PC-3 (cell line): ENCODE measurements around the gene TTLL10. TPM values are rescaled to one million over a fixed set of nuclear protein-coding genes. Genes with fewer than 3 reads are reported as not detected.
"Not testable (repeated sequence)": the region's sequence is repeated elsewhere in the genome, so short reads cannot be mapped to it uniquely, and the experiment has no call there.

Experiments
- ATAC-seq: fragments of 200-7000 bp; cut with Tn5 transposase; 2 replicates; pipeline ENCODE4 v1.9.1; 2020; ENCODE audit warnings: mild to moderate bottlenecking, moderate library complexity
- BruUV-seq: library from RNA; stranded (reverse); fragments of 400-500 nt; replicated peaks from 2 replicates; lab custom pipeline; 2021; lab: Mats Ljungman, UMichigan
- CTCF ChIA-PET: fragments of 300-600 bp; sonication (Branson Sonifier 250); formaldehyde crosslinking; loops from one replicate; lab custom pipeline; 2022; ENCODE audit warnings: antibody characterized with exemption; lab: Charles Lee
- POLR2A ChIA-PET: fragments of 300-600 bp; sonication (Branson Sonifier 250); formaldehyde crosslinking; loops from one replicate; lab custom pipeline; 2022; ENCODE audit warnings: antibody characterized with exemption; ENCODE audit not compliant: unreplicated experiment; lab: Charles Lee
- DNase-seq: peaks from one replicate; pipeline ENCODE4 v3.0.0-alpha.2; 2015
- H2AFZ ChIP-seq: fragments of 300-600 bp; sonication (generic); 2 replicates; pipeline ENCODE4 v1.6.0; 2016; ENCODE audit warnings: antibody characterized with exemption, low read length
- H3F3A ChIP-seq: fragments of 300-600 bp; sonication (generic); one replicate; pipeline ENCODE4 v1.6.0; 2017; ENCODE audit warnings: antibody characterized with exemption, low read length, control low read depth, mild to moderate bottlenecking; ENCODE audit not compliant: unreplicated experiment
- H3K27ac ChIP-seq: fragments of 300-600 bp; sonication (generic); 2 replicates; pipeline ENCODE4 v1.5.1; 2016; ENCODE audit warnings: mild to moderate bottlenecking, low read length
- H3K27me3 ChIP-seq: fragments of 300-600 bp; sonication (generic); 2 replicates; pipeline ENCODE4 v1.6.1; 2016; ENCODE audit warnings: low read length, mixed read lengths
- H3K36me3 ChIP-seq: fragments of 300-600 bp; sonication (generic); 2 replicates; pipeline ENCODE4 v1.6.1; 2016; ENCODE audit warnings: low read depth, mixed run types, low read length, mixed read lengths
- H3K4me1 ChIP-seq: fragments of 300-600 bp; sonication (generic); 2 replicates; pipeline ENCODE4 v1.5.1; 2016; ENCODE audit warnings: low read length; ENCODE audit not compliant: insufficient read depth
- H3K4me2 ChIP-seq: fragments of 300-600 bp; sonication (generic); 2 replicates; pipeline ENCODE4 v1.6.0; 2016; ENCODE audit warnings: low read length
- H3K4me3 ChIP-seq: fragments of 300-600 bp; sonication (generic); 2 replicates; pipeline ENCODE4 v1.5.1; 2016; ENCODE audit warnings: mild to moderate bottlenecking, low read length, mixed read lengths
- H3K79me2 ChIP-seq: fragments of 300-600 bp; sonication (generic); 2 replicates; pipeline ENCODE4 v1.6.1; 2017; ENCODE audit warnings: low read length, mixed read lengths
- H3K9ac ChIP-seq: fragments of 300-600 bp; sonication (generic); 2 replicates; pipeline ENCODE4 v1.6.0; 2016; ENCODE audit warnings: mild to moderate bottlenecking, low read length
- H3K9me2 ChIP-seq: fragments of 300-600 bp; sonication (generic); replicated peaks from 2 replicates; pipeline ENCODE4 v1.6.1; 2016; ENCODE audit warnings: mixed run types, low read length, mixed read lengths
- H3K9me3 ChIP-seq: fragments of 300-600 bp; sonication (generic); 2 replicates; pipeline ENCODE4 v1.6.1; 2016; ENCODE audit warnings: low read length, mixed read lengths
- H4K20me1 ChIP-seq: fragments of 300-600 bp; sonication (generic); 2 replicates; pipeline ENCODE4 v1.6.1; 2016; ENCODE audit warnings: low read length, mixed read lengths
- EZH2 ChIP-seq: fragments of 300-600 bp; sonication (generic); IDR thresholded peaks from one replicate; pipeline ENCODE4 v1.6.1; 2017; ENCODE audit warnings: antibody characterized with exemption, mild to moderate bottlenecking, low read length; ENCODE audit not compliant: unreplicated experiment
- EZH2phosphoT487 ChIP-seq: fragments of 300-600 bp; sonication (generic); IDR thresholded peaks from 2 replicates; pipeline ENCODE4 v1.6.1; 2018; ENCODE audit warnings: mild to moderate bottlenecking, antibody characterized with exemption, low read length, borderline replicate concordance
- intact Hi-C: fragments of 100-400 bp; cut with micrococcal nuclease; formaldehyde crosslinking; loops from 2 replicates; pipeline ENCODE4 v1.9.0; 2023
- total RNA-seq: library from RNA; depleted of rRNA; stranded (reverse); fragments of >200 nt; gene quantifications from 2 replicates; pipeline ENCODE4 v1.2.3, GENCODE V29; 2014
- TF ChIP-seq, protein P1 (sequence below): fragments of 300-600 bp; sonication (generic); conservative IDR thresholded peaks from 2 replicates; pipeline ENCODE4 v1.5.1; 2017; ENCODE audit warnings: antibody characterized with exemption, low read depth, mild to moderate bottlenecking, low read length

The TTLL10 gene
- total RNA-seq, 1 experiment from 2014 or later: 0.36 TPM

- Histone ChIP-seq H3K9me2 (no peaks in the 10 kb centered on the region), H2AFZ (no peak overlapping the region), H3K27me3 (no peaks in the 10 kb centered on the region), H3K4me1 (no peaks in the 10 kb centered on the region), H3K4me3 (no peak overlapping the region), H3K79me2 (no peaks in the 10 kb centered on the region), H3K36me3 (0 out of 2 replicates have a peak, but pooled peaks cover 5% of the 10 kb centered on the region), H3K4me2 (no peak overlapping the region), H3F3A (no peaks in the 10 kb centered on the region), H4K20me1 (no peaks in the 10 kb centered on the region), H3K9me3 (no peaks in the 10 kb centered on the region), H3K9ac (no peak overlapping the region), H3K27ac (no peak overlapping the region)
- intact Hi-C loops: no loop called here
- ChIA-PET POLR2A (interaction anchor here (0.6 kb wide), 1 partner anchor 13 kb away, joined by 3 read pairs; no protein-coding TSS in a partner anchor), CTCF (no interaction called here)
- ATAC-seq (no peak), DNase-seq (no peak)
- BruUV-seq: no TSS peak
- TF ChIP-seq EZH2phosphoT487 (no peak), EZH2 (no peak)
Observed at GRCh38 chr1:1187938-1188337, 14.3 kb downstream of the TTLL10 start.

DNA sequence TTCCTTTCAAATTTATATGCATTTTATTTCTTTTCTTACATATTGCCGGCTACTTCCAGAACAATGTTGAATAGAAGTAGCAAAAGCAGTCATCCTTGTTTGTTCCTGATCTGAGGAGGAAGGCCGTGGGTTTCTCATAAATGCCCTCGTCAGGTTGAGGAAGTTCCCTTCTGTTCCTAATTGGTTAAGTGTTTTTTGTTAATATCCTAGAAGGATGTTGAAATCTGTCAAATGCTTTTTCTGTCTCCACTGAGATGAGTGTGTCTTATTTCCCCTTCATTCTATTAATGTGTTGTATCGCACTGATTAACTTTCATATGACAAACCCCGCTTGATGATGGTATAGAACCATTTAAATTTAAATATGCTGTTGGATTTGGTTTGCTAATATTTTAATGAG, 15.4 kb downstream of the TTLL10 start:
- TF ChIP-seq, protein P1, sequence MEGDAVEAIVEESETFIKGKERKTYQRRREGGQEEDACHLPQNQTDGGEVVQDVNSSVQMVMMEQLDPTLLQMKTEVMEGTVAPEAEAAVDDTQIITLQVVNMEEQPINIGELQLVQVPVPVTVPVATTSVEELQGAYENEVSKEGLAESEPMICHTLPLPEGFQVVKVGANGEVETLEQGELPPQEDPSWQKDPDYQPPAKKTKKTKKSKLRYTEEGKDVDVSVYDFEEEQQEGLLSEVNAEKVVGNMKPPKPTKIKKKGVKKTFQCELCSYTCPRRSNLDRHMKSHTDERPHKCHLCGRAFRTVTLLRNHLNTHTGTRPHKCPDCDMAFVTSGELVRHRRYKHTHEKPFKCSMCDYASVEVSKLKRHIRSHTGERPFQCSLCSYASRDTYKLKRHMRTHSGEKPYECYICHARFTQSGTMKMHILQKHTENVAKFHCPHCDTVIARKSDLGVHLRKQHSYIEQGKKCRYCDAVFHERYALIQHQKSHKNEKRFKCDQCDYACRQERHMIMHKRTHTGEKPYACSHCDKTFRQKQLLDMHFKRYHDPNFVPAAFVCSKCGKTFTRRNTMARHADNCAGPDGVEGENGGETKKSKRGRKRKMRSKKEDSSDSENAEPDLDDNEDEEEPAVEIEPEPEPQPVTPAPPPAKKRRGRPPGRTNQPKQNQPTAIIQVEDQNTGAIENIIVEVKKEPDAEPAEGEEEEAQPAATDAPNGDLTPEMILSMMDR: no peak
- TF ChIP-seq EZH2 (no peak), EZH2phosphoT487 (no peak)
- ATAC-seq (no peak), DNase-seq (no peak)
- Histone ChIP-seq H3K9ac (no peak overlapping the region), H3F3A (no peaks in the 10 kb centered on the region), H3K27me3 (no peaks in the 10 kb centered on the region), H3K9me3 (no peaks in the 10 kb centered on the region), H3K4me1 (no peaks in the 10 kb centered on the region), H3K4me2 (no peak overlapping the region), H2AFZ (no peak overlapping the region), H3K27ac (no peak overlapping the region), H3K9me2 (no peaks in the 10 kb centered on the region), H4K20me1 (no peaks in the 10 kb centered on the region), H3K4me3 (no peak overlapping the region), H3K79me2 (no peaks in the 10 kb centered on the region), H3K36me3 (0 out of 2 replicates have a peak, but pooled peaks cover 5% of the 10 kb centered on the region)
- intact Hi-C loops: no loop called here
- CTCF ChIA-PET: no interaction called here
- POLR2A ChIA-PET: no interaction called here
- no TSS peak for BruUV-seq

- Histone ChIP-seq H3K9me3 (no peaks in the 10 kb centered on the region), H3K36me3 (0 out of 2 replicates have a peak, but pooled peaks cover 5% of the 10 kb centered on the region), H2AFZ (no peak overlapping the region), H3K4me2 (no peak overlapping the region), H3F3A (no peaks in the 10 kb centered on the region), H3K27me3 (no peaks in the 10 kb centered on the region), H4K20me1 (no peaks in the 10 kb centered on the region), H3K9ac (no peak overlapping the region), H3K4me1 (no peaks in the 10 kb centered on the region), H3K27ac (no peak overlapping the region), H3K9me2 (no peaks in the 10 kb centered on the region), H3K4me3 (no peak overlapping the region), H3K79me2 (no peaks in the 10 kb centered on the region)
- TF ChIP-seq EZH2: no peak
- CTCF ChIA-PET: no interaction called here
- no TSS peak for BruUV-seq
- DNase-seq (no peak), ATAC-seq (no peak)
- POLR2A ChIA-PET: no interaction called here
- intact Hi-C loops: no loop called here
Observed at GRCh38 chr1:1191734-1192133, 18.1 kb downstream of the TTLL10 start.

GRCh38 chr1:1194723-1195122, 21.0 kb downstream of the TTLL10 start:
- CTCF ChIA-PET: no interaction called here
- H3K4me1 ChIP-seq: no peaks in the 10 kb centered on the region

DNA sequence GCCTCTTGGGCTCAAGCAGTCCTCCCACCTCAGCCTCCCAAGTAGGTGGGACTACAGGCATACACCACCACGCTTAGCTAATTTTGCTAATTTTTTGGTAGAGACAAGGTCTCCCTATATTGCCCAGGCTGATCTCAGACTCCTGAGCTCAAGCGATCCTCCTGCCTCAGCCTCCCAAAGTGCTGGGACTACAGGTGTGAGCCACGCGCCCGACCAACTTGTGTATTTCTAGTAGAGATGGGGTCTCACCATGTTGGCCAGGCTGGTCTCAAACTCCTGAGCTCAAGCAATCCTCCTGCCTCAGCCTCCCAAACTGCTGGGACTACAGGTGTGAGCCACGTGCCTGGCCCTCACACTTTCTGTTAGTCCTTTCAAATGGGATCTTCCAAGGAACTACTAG, 22.0 kb downstream of the TTLL10 start:
- H3K27me3 ChIP-seq, ATAC-seq, H3K4me1 ChIP-seq, POLR2A ChIA-PET, CTCF ChIA-PET, BruUV-seq, H3K4me2 ChIP-seq, intact Hi-C loops, H3K4me3 ChIP-seq, H2AFZ ChIP-seq, H3K9me3 ChIP-seq, H3K9me2 ChIP-seq, H3K36me3 ChIP-seq, H3K9ac ChIP-seq, H3K79me2 ChIP-seq, H3F3A ChIP-seq, H4K20me1 ChIP-seq, H3K27ac ChIP-seq, DNase-seq: not testable (repeated sequence)

More at GRCh38 chr1:1194723-1195122, 21.0 kb downstream of the TTLL10 start:
- Histone ChIP-seq H3F3A (no peaks in the 10 kb centered on the region), H3K27ac (no peak overlapping the region), H3K9ac (no peak overlapping the region), H3K27me3 (no peaks in the 10 kb centered on the region), H3K36me3 (0 out of 2 replicates have a peak, but pooled peaks cover 5% of the 10 kb centered on the region), H3K79me2 (no peaks in the 10 kb centered on the region), H4K20me1 (no peaks in the 10 kb centered on the region), H3K9me2 (no peaks in the 10 kb centered on the region), H3K4me3 (no peak overlapping the region), H3K9me3 (no peaks in the 10 kb centered on the region), H2AFZ (no peak overlapping the region), H3K4me2 (no peak overlapping the region)
- POLR2A ChIA-PET: no interaction called here
- TF ChIP-seq, protein P1: no peak
- no peak for TF ChIP-seq EZH2phosphoT487
- TF ChIP-seq EZH2: no peak
- intact Hi-C loops: no loop called here
- BruUV-seq: no TSS peak
- ATAC-seq: no peak
- DNase-seq: no peak
